NT2/D1 (cell line): Measurements from ENCODE around the gene GSDMA.

Experiments
- SUZ12 ChIP-seq: IDR thresholded peaks from 2 replicates; pipeline ENCODE4 v1.6.1; 2011; ENCODE audit not compliant: insufficient read length, insufficient read depth; ENCODE audit errors: extremely low read depth
- YY1 ChIP-seq: IDR thresholded peaks from 2 replicates; pipeline ENCODE4 v1.6.1; 2011; ENCODE audit not compliant: insufficient read length, insufficient read depth
- ZNF274 ChIP-seq: IDR thresholded peaks from 2 replicates; pipeline ENCODE4 v1.6.1; 2011; ENCODE audit warnings: mild to moderate bottlenecking, low read depth, low read length

DNA sequence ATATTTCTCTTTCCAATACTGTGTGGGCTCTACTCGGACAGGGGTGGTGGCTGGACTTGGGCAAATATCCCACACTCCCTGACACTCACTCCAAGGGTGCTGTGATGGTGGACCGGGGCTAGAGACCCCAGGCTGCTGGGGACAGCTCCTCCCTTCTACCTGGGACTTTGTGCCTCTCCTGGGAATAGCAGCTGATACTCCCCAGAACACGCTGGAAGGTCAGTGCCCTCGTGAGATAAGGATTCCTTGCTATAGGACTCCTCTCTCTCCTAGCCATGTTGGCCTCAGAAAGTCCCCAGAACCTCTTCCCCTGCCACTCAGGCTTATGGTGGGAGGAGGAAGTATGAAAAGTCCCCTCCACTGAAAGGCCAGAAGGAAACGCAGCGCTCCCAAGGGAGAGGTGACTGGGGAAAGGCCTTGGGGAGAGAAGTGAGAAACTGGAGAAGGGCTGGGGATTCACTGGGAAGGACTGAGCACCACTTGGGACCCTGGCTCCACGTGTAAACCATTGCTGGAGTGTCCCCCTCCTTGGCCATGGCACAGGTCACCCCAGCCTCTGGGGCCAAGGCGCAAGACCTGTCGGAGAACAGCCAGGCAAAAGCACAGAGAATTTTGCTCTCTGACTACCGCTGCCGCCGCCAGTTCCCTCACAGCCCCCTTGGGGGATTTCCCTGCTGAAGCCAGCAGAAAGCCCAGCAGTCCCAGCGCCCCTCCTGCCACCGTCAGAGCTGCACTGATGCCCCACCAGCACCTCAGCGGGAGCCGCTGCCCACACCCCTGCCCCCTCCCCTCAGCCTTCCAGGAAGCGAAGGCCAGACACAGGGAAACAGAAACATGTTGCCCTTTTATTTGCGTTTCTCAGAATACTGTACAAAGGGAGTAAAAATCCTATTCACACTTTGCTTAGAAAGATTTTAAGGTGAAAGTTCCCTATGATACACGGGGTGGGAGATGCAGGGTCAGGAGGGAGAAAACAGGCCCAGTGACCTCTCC is 42.3 kb upstream of the GSDMA start:
- no peak for TF ChIP-seq YY1
- TF ChIP-seq ZNF274, result no peak
- TF ChIP-seq SUZ12, result no peak
